Anterior cingulate cortex (tissue), 58 donors: Measurements from ENCODE around the gene CPLX4.

Experiments
- DNase-seq, 58 donors: peaks; one replicate each; lab custom pipeline; 2025; lab: John Stamatoyannopoulos, UW

The CPLX4 gene

GRCh38 chr18:59318460-59319050, at the start of gene CPLX4:
CPLX4 (minus strand) TSS chr18:59318649; CDS start chr18:59318462, 187 bp downstream.
- DNase-seq, result no peak

- DNase-seq, result no peak
Measured at GRCh38 chr18:59360381-59360780, 41.9 kb upstream of the CPLX4 start.

- DNase-seq, result peak in 1 of 58 donors; percentile 40
Measured at GRCh38 chr18:59359576-59359952, 41.1 kb upstream of the CPLX4 start.

- DNase-seq, result peak; percentile 41 to 97 (median 91)
Measured at GRCh38 chr18:59358712-59359575, 40.5 kb upstream of the CPLX4 start, which contains the start of gene LMAN1. LMAN1 (minus strand) TSS chr18:59359265; CDS start chr18:59359244, 21 bp downstream.

GRCh38 chr18:59358414-59358711, 39.9 kb upstream of the CPLX4 start:
- DNase-seq, result peak in 3 of 58 donors; percentile 10 to 22 (median 16)

GRCh38 chr18:59357928-59358327, 39.5 kb upstream of the CPLX4 start:
- DNase-seq, result no peak

GRCh38 chr18:59354731-59355130, 36.3 kb upstream of the CPLX4 start:
- DNase-seq, result no peak

- DNase-seq, result no peak
Measured at GRCh38 chr18:59353079-59353680, 34.7 kb upstream of the CPLX4 start.

- DNase-seq, result no peak
Measured at GRCh38 chr18:59352250-59352855, 33.9 kb upstream of the CPLX4 start.

- no peak for DNase-seq
Measured at GRCh38 chr18:59345556-59345955, 27.1 kb upstream of the CPLX4 start.

GRCh38 chr18:59344996-59345395, 26.5 kb upstream of the CPLX4 start:
- no peak for DNase-seq

- no peak for DNase-seq
Measured at GRCh38 chr18:59343926-59344325, 25.5 kb upstream of the CPLX4 start.

- DNase-seq, result no peak
Measured at GRCh38 chr18:59340817-59341216, 22.4 kb upstream of the CPLX4 start.

GRCh38 chr18:59340312-59340711, 21.9 kb upstream of the CPLX4 start:
- DNase-seq, result no peak

- no peak for DNase-seq
Measured at GRCh38 chr18:59332986-59333385, 14.5 kb upstream of the CPLX4 start.

GRCh38 chr18:59328683-59329082, 10.2 kb upstream of the CPLX4 start:
- DNase-seq, result no peak

GRCh38 chr18:59325965-59326364, 7.5 kb upstream of the CPLX4 start:
- no peak for DNase-seq

- DNase-seq, result no peak
Measured at GRCh38 chr18:59324623-59324971, 6.1 kb upstream of the CPLX4 start.

GRCh38 chr18:59323931-59324622, 5.6 kb upstream of the CPLX4 start:
- peak in 7 of 58 donors; percentile 1 to 14 (median 3) for DNase-seq

- DNase-seq, result no peak
Measured at GRCh38 chr18:59311631-59312030, 6.8 kb downstream of the CPLX4 start.

- no peak for DNase-seq
Measured at GRCh38 chr18:59308938-59309260, 9.6 kb downstream of the CPLX4 start.
